Glutamatergic neuron (in vitro differentiated cells): ENCODE data around the gene AMPH. TPM values are rescaled to one million over a fixed set of nuclear protein-coding genes. Genes with fewer than 3 reads are reported as not detected.
"Not testable (repeated sequence)": the region's sequence is repeated elsewhere in the genome, so short reads cannot be mapped to it uniquely, and the experiment has no call there.

Experiments used
- DNase-seq: peaks from one replicate; pipeline ENCODE4 v3.0.0; 2022
- H3K27ac Mint-ChIP-seq: one replicate; pipeline ENCODE4 v1.8.0; 2020; ENCODE audit warnings: mild to moderate bottlenecking, mixed read lengths, inconsistent platforms; ENCODE audit not compliant: unreplicated experiment
- H3K27me3 Mint-ChIP-seq: one replicate; pipeline ENCODE4 v1.8.0; 2020; ENCODE audit warnings: mild to moderate bottlenecking, moderate library complexity, mixed read lengths, inconsistent platforms; ENCODE audit not compliant: unreplicated experiment
- H3K36me3 Mint-ChIP-seq: one replicate; pipeline ENCODE4 v1.8.0; 2020; ENCODE audit warnings: mild to moderate bottlenecking, mixed read lengths, inconsistent platforms; ENCODE audit not compliant: unreplicated experiment
- H3K4me1 Mint-ChIP-seq: one replicate; pipeline ENCODE4 v1.8.0; 2020; ENCODE audit warnings: mild to moderate bottlenecking, low read depth, mixed read lengths, inconsistent platforms; ENCODE audit not compliant: unreplicated experiment
- H3K4me3 Mint-ChIP-seq: one replicate; pipeline ENCODE4 v1.8.0; 2020; ENCODE audit warnings: mild to moderate bottlenecking, mixed read lengths, inconsistent platforms; ENCODE audit not compliant: unreplicated experiment
- H3K9me3 Mint-ChIP-seq: one replicate; pipeline ENCODE4 v1.8.0; 2020; ENCODE audit warnings: mild to moderate bottlenecking, moderate library complexity, mixed read lengths, inconsistent platforms; ENCODE audit not compliant: unreplicated experiment
- total RNA-seq: library from RNA; stranded (reverse); fragmentation: NEBNext Ultra II Directional; extraction: Animal tissue kit (Norgen Biotek cat#: 25700); gene quantifications from one replicate; pipeline ENCODE4 v1.2.1, GENCODE V29; 2021; ENCODE audit not compliant: unreplicated experiment
- TF ChIP-seq, protein P1 (sequence below): fragments of 200-600 bp; sonication (generic); IDR thresholded peaks from one replicate; pipeline ENCODE4 v1.5.0; 2021; ENCODE audit not compliant: partially characterized antibody, unreplicated experiment

Gene AMPH
- total RNA-seq, 1 donor from 2014 or later: 9.4 TPM

GRCh38 chr7:38349126-38349795 is 281.9 kb downstream of the AMPH start:
- H3K27me3 Mint-ChIP-seq, DNase-seq, H3K4me3 Mint-ChIP-seq, H3K27ac Mint-ChIP-seq, H3K9me3 Mint-ChIP-seq, H3K36me3 Mint-ChIP-seq: not testable (repeated sequence)
- peaks cover 13% of the 10 kb centered on the region for H3K4me1 Mint-ChIP-seq

DNA sequence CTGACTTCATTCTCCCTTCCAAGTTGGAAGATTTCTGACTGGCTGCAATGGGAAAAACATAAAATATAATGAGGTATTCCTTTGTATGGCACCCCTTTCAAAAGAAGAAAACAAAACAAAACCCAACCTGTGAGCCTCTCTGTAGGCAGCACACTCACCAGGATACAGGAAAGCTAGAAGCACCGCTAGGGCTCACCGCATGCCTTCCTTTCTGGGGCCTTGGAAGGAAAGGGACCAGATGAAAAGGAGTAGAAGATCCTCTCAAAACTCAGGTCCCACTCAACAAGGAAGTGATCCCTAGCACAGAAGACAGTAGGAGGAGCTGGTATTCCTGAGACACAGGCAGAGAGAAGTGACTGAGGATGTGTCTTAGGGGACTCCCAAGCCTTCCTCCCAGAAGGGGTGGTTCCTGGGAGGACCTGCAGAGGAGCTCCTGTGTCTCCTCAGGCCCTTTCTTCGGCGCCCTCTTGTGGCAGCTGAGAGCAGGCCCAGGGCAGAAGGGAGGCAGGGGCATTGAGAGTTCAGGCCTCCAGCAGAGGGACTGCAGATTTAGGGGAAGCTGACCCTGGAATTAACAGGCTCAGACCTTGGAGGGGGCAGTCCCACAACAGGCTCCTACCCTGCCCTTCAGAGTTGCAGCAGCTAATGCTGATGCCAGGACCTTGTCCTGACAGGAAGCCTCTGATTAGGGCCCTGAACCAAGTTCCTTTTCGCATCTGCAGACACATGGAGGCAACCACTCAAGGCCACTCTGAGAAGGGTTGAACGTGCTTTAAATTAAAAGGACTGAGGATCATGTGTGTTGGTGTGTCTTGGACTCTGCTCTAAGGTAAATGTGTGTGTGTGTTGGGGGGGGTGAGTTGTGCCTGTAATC is 285.6 kb downstream of the AMPH start:
- H3K4me1 Mint-ChIP-seq: peaks cover 22% of the 10 kb centered on the region
- H3K27ac Mint-ChIP-seq: peak overlapping the region; percentile 55

GRCh38 chr7:38344741-38345140 is 286.4 kb downstream of the AMPH start:
- not testable (repeated sequence) for H3K36me3 Mint-ChIP-seq, H3K4me3 Mint-ChIP-seq, H3K27me3 Mint-ChIP-seq, H3K9me3 Mint-ChIP-seq, DNase-seq
- Mint-ChIP-seq H3K4me1 (peaks cover 25% of the 10 kb centered on the region), H3K27ac (peak overlapping the region; percentile 64)

More for the DNA sequence above, 285.6 kb downstream of the AMPH start:
- peak; percentile 83 for DNase-seq
- not testable (repeated sequence) for H3K4me3 Mint-ChIP-seq, H3K36me3 Mint-ChIP-seq, H3K9me3 Mint-ChIP-seq, H3K27me3 Mint-ChIP-seq
- TF ChIP-seq, protein P1, sequence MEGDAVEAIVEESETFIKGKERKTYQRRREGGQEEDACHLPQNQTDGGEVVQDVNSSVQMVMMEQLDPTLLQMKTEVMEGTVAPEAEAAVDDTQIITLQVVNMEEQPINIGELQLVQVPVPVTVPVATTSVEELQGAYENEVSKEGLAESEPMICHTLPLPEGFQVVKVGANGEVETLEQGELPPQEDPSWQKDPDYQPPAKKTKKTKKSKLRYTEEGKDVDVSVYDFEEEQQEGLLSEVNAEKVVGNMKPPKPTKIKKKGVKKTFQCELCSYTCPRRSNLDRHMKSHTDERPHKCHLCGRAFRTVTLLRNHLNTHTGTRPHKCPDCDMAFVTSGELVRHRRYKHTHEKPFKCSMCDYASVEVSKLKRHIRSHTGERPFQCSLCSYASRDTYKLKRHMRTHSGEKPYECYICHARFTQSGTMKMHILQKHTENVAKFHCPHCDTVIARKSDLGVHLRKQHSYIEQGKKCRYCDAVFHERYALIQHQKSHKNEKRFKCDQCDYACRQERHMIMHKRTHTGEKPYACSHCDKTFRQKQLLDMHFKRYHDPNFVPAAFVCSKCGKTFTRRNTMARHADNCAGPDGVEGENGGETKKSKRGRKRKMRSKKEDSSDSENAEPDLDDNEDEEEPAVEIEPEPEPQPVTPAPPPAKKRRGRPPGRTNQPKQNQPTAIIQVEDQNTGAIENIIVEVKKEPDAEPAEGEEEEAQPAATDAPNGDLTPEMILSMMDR: peak; percentile 69

- H3K27me3 Mint-ChIP-seq, H3K36me3 Mint-ChIP-seq, H3K4me3 Mint-ChIP-seq, H3K9me3 Mint-ChIP-seq, DNase-seq: not testable (repeated sequence)
- Mint-ChIP-seq H3K4me1 (peaks cover 28% of the 10 kb centered on the region), H3K27ac (peak overlapping the region; percentile 18)
Measured at GRCh38 chr7:38342135-38342534, 289.0 kb downstream of the AMPH start.

DNA sequence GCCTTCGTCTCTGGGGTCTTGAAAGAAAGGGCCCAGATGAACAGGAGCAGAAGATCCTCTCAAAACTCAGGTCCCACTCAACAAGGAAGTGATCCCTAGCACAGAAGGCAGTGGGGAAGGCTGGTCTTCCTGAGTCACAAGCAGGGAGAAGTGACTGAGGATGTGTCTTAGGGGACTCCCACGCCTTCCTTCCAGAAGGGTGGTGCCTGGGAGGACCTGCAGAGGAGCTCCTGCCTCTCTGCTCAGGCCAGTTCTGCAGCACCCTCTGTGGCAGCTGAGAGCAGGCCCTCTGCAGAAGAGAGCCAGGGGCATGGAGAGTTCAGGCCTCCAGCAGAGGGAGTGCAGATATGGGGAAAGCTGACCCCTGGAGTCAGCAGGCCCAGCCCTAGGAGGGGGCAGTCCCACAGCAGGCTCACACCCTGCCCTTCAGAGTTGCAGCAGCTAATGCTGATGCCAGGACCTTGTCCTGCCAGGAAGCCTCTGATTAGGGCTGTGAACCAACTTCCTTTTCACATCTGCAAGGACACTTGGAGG is 289.9 kb downstream of the AMPH start:
- not testable (repeated sequence) for H3K27ac Mint-ChIP-seq, H3K4me3 Mint-ChIP-seq

DNA sequence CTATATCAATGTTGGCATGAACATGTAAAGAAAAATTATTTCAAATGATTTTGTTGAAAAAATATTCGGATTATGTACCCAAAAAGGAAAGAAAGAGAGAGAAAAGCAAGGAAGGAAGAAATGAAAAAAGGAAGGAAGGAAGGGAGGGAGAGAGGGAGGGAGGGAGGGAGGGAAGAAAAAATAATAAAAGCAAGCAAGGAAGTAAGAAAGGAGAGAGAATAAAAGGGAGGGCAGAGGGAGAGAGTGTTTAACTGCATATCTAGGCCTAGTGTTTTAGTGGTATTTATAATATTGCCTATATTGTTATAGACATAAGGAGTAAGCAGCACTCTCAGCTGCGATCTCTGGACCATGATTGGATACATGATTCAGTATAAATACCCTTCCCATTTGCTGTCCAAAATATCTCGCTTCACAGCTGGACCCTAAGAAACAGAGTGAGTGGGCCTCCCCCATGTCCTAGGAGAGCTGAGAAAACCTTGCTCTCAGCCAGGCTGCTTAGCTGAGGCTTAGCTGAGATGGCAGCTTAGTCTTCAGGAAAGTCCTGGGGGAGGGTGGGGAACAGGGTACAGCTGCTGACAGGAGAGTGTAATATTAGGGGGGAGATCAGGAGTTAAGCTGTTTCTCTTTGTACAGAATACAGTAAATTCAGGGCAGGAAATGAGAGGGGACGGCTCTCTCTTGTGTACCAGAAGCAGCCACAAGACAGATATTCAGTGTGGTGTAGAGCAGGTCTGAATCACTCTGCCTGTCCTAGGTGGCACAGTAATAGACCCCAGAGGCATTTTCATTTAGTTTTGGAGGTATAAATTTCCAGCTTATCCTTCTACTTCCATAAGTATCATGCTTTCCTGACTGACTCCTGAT is 291.0 kb downstream of the AMPH start:
- Mint-ChIP-seq H3K4me3 (no peak overlapping the region), H3K27me3 (peaks cover 4% of the 10 kb centered on the region), H3K9me3 (peaks cover 2% of the 10 kb centered on the region), H3K27ac (no peak overlapping the region), H3K4me1 (peaks cover 30% of the 10 kb centered on the region), H3K36me3 (no peaks in the 10 kb centered on the region)
- no peak for DNase-seq
- TF ChIP-seq, protein P1: no peak

More for the DNA sequence above, 289.9 kb downstream of the AMPH start:
- H3K9me3 Mint-ChIP-seq, H3K27me3 Mint-ChIP-seq, H3K36me3 Mint-ChIP-seq: not testable (repeated sequence)
- DNase-seq: peak; percentile 26
- peaks cover 31% of the 10 kb centered on the region for H3K4me1 Mint-ChIP-seq

DNA sequence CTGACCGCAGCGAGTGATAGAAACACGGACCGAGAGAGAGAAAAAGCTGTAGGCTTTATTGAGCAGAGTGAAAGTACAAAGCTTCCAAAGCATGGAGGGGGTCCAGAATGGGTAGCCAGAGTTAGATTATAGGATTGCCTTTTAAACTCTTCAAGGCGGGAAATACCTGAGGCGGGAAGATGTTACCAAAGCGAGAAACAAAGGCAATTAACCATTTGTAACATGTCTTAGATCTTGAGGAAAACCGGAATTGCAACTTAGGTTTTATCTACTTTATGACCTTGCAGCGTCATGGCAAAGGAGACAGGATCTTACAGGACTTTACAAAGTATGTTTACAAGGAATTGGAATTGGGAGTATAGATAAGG is 295.0 kb downstream of the AMPH start:
- H3K36me3 Mint-ChIP-seq, DNase-seq, H3K27me3 Mint-ChIP-seq, H3K9me3 Mint-ChIP-seq, H3K4me3 Mint-ChIP-seq: not testable (repeated sequence)
- H3K4me1 Mint-ChIP-seq: peaks cover 23% of the 10 kb centered on the region
- H3K27ac Mint-ChIP-seq: peak overlapping the region; percentile 41
